B cell (primary cell): ENCODE measurements around the gene PCTP.

Experiments
- EZH2 ChIP-seq: IDR thresholded peaks from 2 replicates; pipeline ENCODE4 v1.6.1; 2012; ENCODE audit warnings: borderline replicate concordance, low read depth, mild to moderate bottlenecking, moderate library complexity, low read length; ENCODE audit not compliant: insufficient read depth, poor library complexity, severe bottlenecking
- TF ChIP-seq, protein P1 (sequence below): fragments of 200-600 bp; IDR thresholded peaks from one replicate; pipeline ENCODE4 v1.8.0; 2022; ENCODE audit warnings: antibody characterized with exemption, mild to moderate bottlenecking

- TF ChIP-seq, protein P1, sequence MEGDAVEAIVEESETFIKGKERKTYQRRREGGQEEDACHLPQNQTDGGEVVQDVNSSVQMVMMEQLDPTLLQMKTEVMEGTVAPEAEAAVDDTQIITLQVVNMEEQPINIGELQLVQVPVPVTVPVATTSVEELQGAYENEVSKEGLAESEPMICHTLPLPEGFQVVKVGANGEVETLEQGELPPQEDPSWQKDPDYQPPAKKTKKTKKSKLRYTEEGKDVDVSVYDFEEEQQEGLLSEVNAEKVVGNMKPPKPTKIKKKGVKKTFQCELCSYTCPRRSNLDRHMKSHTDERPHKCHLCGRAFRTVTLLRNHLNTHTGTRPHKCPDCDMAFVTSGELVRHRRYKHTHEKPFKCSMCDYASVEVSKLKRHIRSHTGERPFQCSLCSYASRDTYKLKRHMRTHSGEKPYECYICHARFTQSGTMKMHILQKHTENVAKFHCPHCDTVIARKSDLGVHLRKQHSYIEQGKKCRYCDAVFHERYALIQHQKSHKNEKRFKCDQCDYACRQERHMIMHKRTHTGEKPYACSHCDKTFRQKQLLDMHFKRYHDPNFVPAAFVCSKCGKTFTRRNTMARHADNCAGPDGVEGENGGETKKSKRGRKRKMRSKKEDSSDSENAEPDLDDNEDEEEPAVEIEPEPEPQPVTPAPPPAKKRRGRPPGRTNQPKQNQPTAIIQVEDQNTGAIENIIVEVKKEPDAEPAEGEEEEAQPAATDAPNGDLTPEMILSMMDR: no peak
- TF ChIP-seq EZH2: no peak
Measured at GRCh38 chr17:55764610-55765009, 13.8 kb downstream of the PCTP start.
